RPMI7951 (cell line): ENCODE measurements around the gene VPS37C. TPM values are rescaled to one million over a fixed set of nuclear protein-coding genes. Genes with fewer than 3 reads are reported as not detected.
"Not testable (repeated sequence)": the region's sequence is repeated elsewhere in the genome, so short reads cannot be mapped to it uniquely, and the experiment has no call there.

Source experiments
- DNase-seq: peaks from one replicate; pipeline ENCODE4 v3.0.0-alpha.2; 2012; ENCODE audit warnings: low read depth
- total RNA-seq: library from RNA; depleted of rRNA; stranded (reverse); fragments of >200 nt; shearing (Covaris generic); gene quantifications from 2 replicates; pipeline ENCODE4 v1.2.3, GENCODE V29; 2014; rRNA removed

VPS37C gene
- 11.5 TPM in 2 replicates for total RNA-seq

- DNase-seq: peak; percentile 83
These were observed at the start of gene VPS37C for GRCh38 chr11:61161190-61162091. TSS of gene VPS37C (minus strand) at chr11:61161426. CDS start at chr11:61138829, 22,597 bp downstream.

- not testable (repeated sequence) for DNase-seq
These were observed 49.4 kb upstream of the VPS37C start for GRCh38 chr11:61210629-61211028.

- not testable (repeated sequence) for DNase-seq
These were observed 46.5 kb upstream of the VPS37C start for GRCh38 chr11:61207636-61208310.

DNA sequence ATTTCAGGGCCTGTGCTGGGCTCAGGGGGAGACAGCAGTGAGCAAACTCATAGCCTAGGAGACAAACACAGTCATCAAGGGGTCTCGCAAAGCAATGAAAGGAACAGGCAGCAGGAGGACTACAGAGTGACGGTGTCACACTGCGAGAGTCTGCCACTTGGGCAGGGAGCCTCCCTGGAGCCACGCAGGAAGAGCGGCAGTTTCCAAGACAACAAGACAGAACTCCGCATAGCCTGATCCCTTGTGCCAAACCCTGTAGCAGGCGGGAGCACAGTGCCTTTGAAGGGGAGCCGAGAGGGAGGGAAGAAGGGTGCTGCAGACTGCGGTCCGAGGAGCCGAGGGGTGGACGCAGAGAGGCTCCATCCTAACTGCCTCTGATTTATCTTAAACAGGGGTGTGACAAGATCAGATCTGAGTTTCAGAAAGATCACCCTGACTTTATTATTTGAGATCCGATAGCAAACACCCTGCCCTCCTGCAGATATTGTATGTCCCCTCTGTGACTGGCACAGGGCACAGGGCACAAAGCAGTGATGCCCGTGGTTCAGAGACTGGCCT, 43.4 kb upstream of the VPS37C start:
- DNase-seq: not testable (repeated sequence)

DNA sequence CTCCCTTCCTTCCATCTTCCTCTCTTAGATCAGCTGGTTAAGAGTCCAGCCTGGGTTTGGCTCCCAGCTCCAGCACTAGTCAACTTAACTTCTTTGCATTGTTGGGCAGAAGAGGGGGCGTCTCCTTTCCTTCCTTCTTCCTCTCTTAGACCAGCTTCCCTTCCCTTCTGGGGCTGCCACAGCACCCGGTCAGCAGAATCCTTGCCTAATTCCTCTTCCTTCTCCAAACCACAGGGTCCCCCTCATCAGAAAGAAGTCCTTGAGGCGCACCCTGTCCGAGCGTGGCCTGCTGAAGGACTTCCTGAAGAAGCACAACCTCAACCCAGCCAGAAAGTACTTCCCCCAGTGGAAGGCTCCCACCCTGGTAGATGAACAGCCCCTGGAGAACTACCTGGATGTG, 42.6 kb upstream of the VPS37C start:
- not testable (repeated sequence) for DNase-seq

GRCh38 chr11:61202950-61203746, 41.9 kb upstream of the VPS37C start, which contains the start of gene PGA3:
TSS of gene PGA3 (plus strand) at chr11:61203515. CDS start at chr11:61203565, 50 bp downstream.
- DNase-seq: not testable (repeated sequence)

GRCh38 chr11:61201476-61201875, 40.2 kb upstream of the VPS37C start:
- no peak for DNase-seq

- DNase-seq: no peak
These were observed 37.8 kb upstream of the VPS37C start for GRCh38 chr11:61198948-61199523.

DNA sequence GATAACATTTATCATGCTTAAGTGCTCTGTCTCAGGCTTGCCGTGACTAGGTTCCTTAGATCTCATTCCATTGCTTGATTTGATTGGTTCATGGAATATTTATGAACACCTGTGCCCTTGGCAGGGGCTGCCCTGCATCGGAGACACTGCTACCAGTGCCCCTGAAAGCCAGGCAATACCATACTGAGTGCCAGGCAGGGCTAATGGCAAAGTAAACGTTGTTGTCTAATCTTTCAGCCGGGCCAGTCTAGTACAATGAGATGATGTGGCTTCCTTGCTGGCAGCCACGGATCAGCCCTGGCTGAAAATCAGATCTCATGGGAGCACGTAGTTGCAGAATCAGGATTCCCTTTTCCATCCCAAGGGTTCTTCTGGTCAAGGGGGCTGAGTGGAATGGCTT, 37.1 kb upstream of the VPS37C start:
- no peak for DNase-seq

GRCh38 chr11:61195719-61196118, 34.5 kb upstream of the VPS37C start:
- no peak for DNase-seq

GRCh38 chr11:61194981-61195695, 33.9 kb upstream of the VPS37C start:
- no peak for DNase-seq

GRCh38 chr11:61194169-61194671, 33.0 kb upstream of the VPS37C start:
- DNase-seq: no peak

GRCh38 chr11:61193596-61193995, 32.4 kb upstream of the VPS37C start:
- DNase-seq: no peak

GRCh38 chr11:61189933-61190332, 28.7 kb upstream of the VPS37C start:
- DNase-seq: no peak

DNA sequence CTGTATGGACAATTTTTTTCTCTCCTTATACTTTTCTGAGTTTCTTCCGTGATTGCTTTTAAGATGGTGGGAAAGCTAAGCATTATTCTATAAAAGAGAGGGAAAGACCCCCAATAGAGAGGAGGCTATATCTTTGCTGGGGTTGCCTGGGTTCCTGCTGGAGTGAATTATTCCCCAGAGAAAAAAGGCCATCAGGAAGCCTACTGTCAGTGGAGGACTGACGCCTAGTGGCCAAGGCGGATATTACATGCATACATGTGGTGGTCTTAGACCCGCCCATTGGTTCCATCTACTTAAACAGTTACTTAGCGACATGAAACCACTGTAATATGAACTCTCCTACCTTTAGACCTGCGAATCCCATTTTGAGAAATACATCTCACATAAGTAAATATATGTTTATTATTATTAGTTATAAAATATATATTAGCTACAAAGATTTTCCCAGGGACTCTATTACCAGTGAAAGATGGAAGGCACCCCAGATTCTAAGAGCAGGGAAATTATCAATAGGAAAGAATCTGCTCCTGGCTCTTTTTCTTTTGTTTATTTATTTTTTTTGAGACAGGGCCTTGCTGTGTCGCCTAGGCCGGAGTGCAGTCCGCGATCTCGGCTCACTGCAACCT, 26.4 kb upstream of the VPS37C start:
- DNase-seq: peak; percentile 67

DNA sequence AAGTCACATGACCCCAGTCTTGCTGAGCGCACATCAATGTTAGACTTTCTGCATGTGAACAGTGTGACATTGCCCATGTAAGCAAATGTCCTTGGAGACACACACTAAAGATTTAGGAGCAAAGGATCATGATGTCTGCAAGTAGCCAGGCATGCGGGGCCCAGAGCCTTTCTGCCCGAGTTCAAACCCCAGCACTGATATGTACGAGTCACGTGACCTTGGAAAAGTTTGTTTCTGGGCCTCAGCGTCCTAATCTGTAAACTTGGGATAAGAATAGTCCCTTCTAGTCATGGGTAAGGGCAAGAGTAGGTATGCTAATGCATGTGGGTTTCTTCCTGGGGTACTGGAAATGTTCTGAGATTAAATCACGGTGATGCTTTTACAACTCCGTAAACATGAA, 25.3 kb upstream of the VPS37C start:
- no peak for DNase-seq

GRCh38 chr11:61183645-61184044, 22.4 kb upstream of the VPS37C start:
- no peak for DNase-seq

- DNase-seq: no peak
These were observed 20.3 kb upstream of the VPS37C start for GRCh38 chr11:61181489-61181888.

- not testable (repeated sequence) for DNase-seq
These were observed 19.0 kb upstream of the VPS37C start for GRCh38 chr11:61180205-61180604.

DNA sequence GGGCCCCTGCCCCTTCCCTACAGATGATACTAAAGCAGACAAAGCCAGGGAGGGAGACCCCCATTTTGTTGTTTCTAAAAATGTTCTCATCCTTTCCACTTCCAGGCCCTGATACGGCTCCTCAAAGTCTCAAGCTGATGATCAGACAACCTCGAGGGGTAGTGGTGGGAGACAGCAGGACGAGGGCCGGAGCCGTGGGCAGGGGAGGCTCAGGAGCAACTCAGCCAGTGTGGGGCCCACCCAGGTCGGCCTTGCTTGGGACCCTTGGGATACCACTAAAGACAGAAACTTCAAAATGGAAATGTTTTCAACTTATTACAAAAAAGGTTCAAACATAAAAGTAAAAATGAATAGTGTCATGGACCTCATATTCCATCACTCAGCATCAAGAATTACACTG, 15.2 kb upstream of the VPS37C start:
- DNase-seq: no peak
